Measurements from ENCODE around the gene PANK1. TPM values are rescaled to one million over a fixed set of nuclear protein-coding genes. Genes with fewer than 3 reads are reported as not detected.

PANK1 gene
- total RNA-seq, 1 experiment from 2014 or later = 24.0 TPM

- Mint-ChIP-seq H3K4me1 (ENCODE audit: low read depth, unreplicated experiment) (no peaks in the 10 kb centered on the region), H3K27ac (ENCODE audit: unreplicated experiment) (no peak overlapping the region), H3K9me3 (ENCODE audit: unreplicated experiment) (no peaks in the 10 kb centered on the region), H3K27me3 (ENCODE audit: insufficient read depth, unreplicated experiment) (no peaks in the 10 kb centered on the region), H3K4me3 (ENCODE audit: unreplicated experiment) (no peak overlapping the region), H3K36me3 (ENCODE audit: insufficient read depth, unreplicated experiment) (no peaks in the 10 kb centered on the region)
- H3K9me3 ChIP-seq = no peaks in the 10 kb centered on the region
- no peak overlapping the region for H3K4me3 ChIP-seq (ENCODE audit: low read depth, low read length)
- H3K4me1 ChIP-seq = peaks cover 5% of the 10 kb centered on the region; the same call in 1 of the 2 replicates
- ChIA-PET CTCF (no interaction called here), POLR2A (no interaction called here)
- TF ChIP-seq CTCF (IDR thresholded peaks at IDR 0.05; ENCODE audit: insufficient read depth in 1 of 2, low read depth in 1 of 2, low read length in 1 of 2, severe bottlenecking in 1 of 2, unreplicated experiment in 1 of 2) = no peak
- BruUV-seq (replicated peaks) = no TSS peak
- intact Hi-C loops (cut with micrococcal nuclease; ENCODE audit: unreplicated experiment) = no loop called here
- H3K27me3 ChIP-seq (replicated peaks; ENCODE audit: control insufficient read depth, insufficient read depth, low read length) = no peaks in the 10 kb centered on the region
- no peak for DNase-seq
- H3K36me3 ChIP-seq (ENCODE audit: control insufficient read depth, insufficient read depth, low read length) = no peaks in the 10 kb centered on the region
These were observed 21.1 kb upstream of the PANK1 start for GRCh38 chr10:89666138-89666537.

GRCh38 chr10:89665302-89665701 lies 20.3 kb upstream of the PANK1 start:
- TF ChIP-seq CTCF (IDR thresholded peaks at IDR 0.05; ENCODE audit: insufficient read depth in 1 of 2, low read depth in 1 of 2, low read length in 1 of 2, severe bottlenecking in 1 of 2, unreplicated experiment in 1 of 2) = peak in 1 of 2 experiments; percentile 20
- H3K36me3 Mint-ChIP-seq (ENCODE audit: insufficient read depth, unreplicated experiment) = no peaks in the 10 kb centered on the region
- no peak overlapping the region for H3K4me3 ChIP-seq (ENCODE audit: low read depth, low read length)
- no peaks in the 10 kb centered on the region for H3K27me3 Mint-ChIP-seq (ENCODE audit: insufficient read depth, unreplicated experiment)
- no peaks in the 10 kb centered on the region for H3K9me3 ChIP-seq
- BruUV-seq (replicated peaks) = no TSS peak
- H3K4me1 ChIP-seq = peaks cover 5% of the 10 kb centered on the region; the same call in 1 of the 2 replicates
- no peak overlapping the region for H3K27ac Mint-ChIP-seq (ENCODE audit: unreplicated experiment)
- no peak overlapping the region for H3K4me3 Mint-ChIP-seq (ENCODE audit: unreplicated experiment)
- no peaks in the 10 kb centered on the region for H3K4me1 Mint-ChIP-seq (ENCODE audit: low read depth, unreplicated experiment)
- no peaks in the 10 kb centered on the region for H3K9me3 Mint-ChIP-seq (ENCODE audit: unreplicated experiment)
- intact Hi-C loops (cut with micrococcal nuclease; ENCODE audit: unreplicated experiment) = no loop called here
- ChIA-PET CTCF (no interaction called here), POLR2A (no interaction called here)
- H3K36me3 ChIP-seq (ENCODE audit: control insufficient read depth, insufficient read depth, low read length) = no peaks in the 10 kb centered on the region
- H3K27me3 ChIP-seq (replicated peaks; ENCODE audit: control insufficient read depth, insufficient read depth, low read length) = no peaks in the 10 kb centered on the region
- DNase-seq = no peak

GRCh38 chr10:89664203-89664602 lies 19.2 kb upstream of the PANK1 start:
- Histone ChIP-seq H3K9me3 (no peaks in the 10 kb centered on the region), H3K4me1 (peaks cover 5% of the 10 kb centered on the region; the same call in 1 of the 2 replicates), H3K4me3 (ENCODE audit: low read depth, low read length) (no peak overlapping the region), H3K36me3 (ENCODE audit: control insufficient read depth, insufficient read depth, low read length) (no peaks in the 10 kb centered on the region), H3K27me3 (replicated peaks; ENCODE audit: control insufficient read depth, insufficient read depth, low read length) (no peaks in the 10 kb centered on the region)
- H3K4me1 Mint-ChIP-seq (ENCODE audit: low read depth, unreplicated experiment) = no peaks in the 10 kb centered on the region
- no TSS peak for BruUV-seq (replicated peaks)
- H3K9me3 Mint-ChIP-seq (ENCODE audit: unreplicated experiment) = no peaks in the 10 kb centered on the region
- no peak overlapping the region for H3K27ac Mint-ChIP-seq (ENCODE audit: unreplicated experiment)
- TF ChIP-seq CTCF (IDR thresholded peaks at IDR 0.05; ENCODE audit: insufficient read depth in 1 of 2, low read depth in 1 of 2, low read length in 1 of 2, severe bottlenecking in 1 of 2, unreplicated experiment in 1 of 2) = no peak
- ChIA-PET POLR2A (no interaction called here), CTCF (no interaction called here)
- DNase-seq = no peak
- H3K27me3 Mint-ChIP-seq (ENCODE audit: insufficient read depth, unreplicated experiment) = no peaks in the 10 kb centered on the region
- no peaks in the 10 kb centered on the region for H3K36me3 Mint-ChIP-seq (ENCODE audit: insufficient read depth, unreplicated experiment)
- H3K4me3 Mint-ChIP-seq (ENCODE audit: unreplicated experiment) = no peak overlapping the region
- intact Hi-C loops (cut with micrococcal nuclease; ENCODE audit: unreplicated experiment) = no loop called here

Data from Caco-2 (cell line).